Measurements from ENCODE around the gene GPR55. TPM values are rescaled to one million over a fixed set of nuclear protein-coding genes. Genes with fewer than 3 reads are reported as not detected.

GPR55 gene
- total and polyA plus RNA-seq, 10 of the 15 experiments (the other 5 are each of a cell fraction or from before 2014, with no cell fraction given): 2.1 to 30.1 (median 16.2) TPM

- ChIA-PET CTCF (interaction anchor here (0.5 to 16.2 kb wide), 16 partner anchors 10 to 125 kb away, joined by 3 to 315 read pairs (median 6); partner anchors contain the start of gene ITM2C), RAD21 (ENCODE audit: unreplicated experiment) (interaction anchor here (0.9 to 11.2 kb wide), 13 partner anchors 10 to 125 kb away, joined by 3 to 261 read pairs (median 8); no protein-coding TSS in a partner anchor), POLR2A (interaction anchor here (0.6 to 9.7 kb wide), 4 partner anchors 13 to 860 kb away, joined by 5 to 117 read pairs (median 50); no protein-coding TSS in a partner anchor), SMC1A (ENCODE audit: uncharacterized antibody, unreplicated experiment) (interaction anchor here (0.6 to 16.5 kb wide), 9 partner anchors 11 to 130 kb away, joined by 3 to 248 read pairs (median 15); no protein-coding TSS in a partner anchor)
- Histone ChIP-seq H3K4me3 (no peak overlapping the region), H3K4me2 (ENCODE audit: control insufficient read depth, insufficient read depth) (no peak overlapping the region), H3K4me1 (ENCODE audit: control insufficient read depth, insufficient read depth, low read length) (peaks cover 35% of the 10 kb centered on the region), H3K36me3 (ENCODE audit: control insufficient read depth in 2 of 2, insufficient read depth in 2 of 2, low read length in 1 of 2) (no peaks in the 10 kb centered on the region), H4K20me1 (ENCODE audit: control insufficient read depth, insufficient read depth) (no peaks in the 10 kb centered on the region), H3K27me3 (replicated peaks in 1 of 2; ENCODE audit: control insufficient read depth in 2 of 2, insufficient read depth in 2 of 2, low read length in 1 of 2) (no peaks in the 10 kb centered on the region), H3K79me2 (ENCODE audit: control insufficient read depth, insufficient read depth, low read length) (peaks cover 27% of the 10 kb centered on the region), H3K9me3 (replicated peaks; ENCODE audit: control insufficient read depth, insufficient read depth, low read length) (no peaks in the 10 kb centered on the region), H2AFZ (ENCODE audit: control insufficient read depth, low read depth, low read length) (no peak overlapping the region), H3K27ac (ENCODE audit: control insufficient read depth, insufficient read depth) (peak overlapping the region; percentile 1; the same call in 1 of the 2 replicates), H3K9ac (ENCODE audit: control insufficient read depth, insufficient read depth, low read length) (no peak overlapping the region)
- ATAC-seq (no peak), FAIRE-seq (no peak), DNase-seq (ENCODE audit: low read depth, low spot score) (no peak)
- no TSS peak for BruUV-seq (replicated peaks)
- 87% methylated on average over 14 of the region's 14 CpGs for WGBS (ENCODE audit: insufficient coverage, insufficient replicate concordance, low lambda C conversion rate, missing lambda C conversion rate)
- intact Hi-C loops (cut with micrococcal nuclease; ENCODE audit: unreplicated experiment): no loop called here
- in situ Hi-C loops (cut with MboI): loop anchor here (10.0 kb wide), 1 partner anchor 57 kb away; no protein-coding TSS in a partner anchor
- no peak for TF ChIP-seq KLF5 (IDR thresholded peaks at IDR 0.05; ENCODE audit: partially characterized antibody)
- TF ChIP-seq E4F1 (IDR thresholded peaks at IDR 0.05; ENCODE audit: borderline replicate concordance, partially characterized antibody): no peak
- TF ChIP-seq PRDM15 (CRISPR knock-in tag; IDR thresholded peaks at IDR 0.05): no peak
- no peak for TF ChIP-seq CEBPZ (IDR thresholded peaks at IDR 0.05; ENCODE audit: low read depth, low read length)
- TF ChIP-seq SRF (IDR thresholded peaks at IDR 0.05; ENCODE audit: low read depth in 2 of 2, low read length in 2 of 2): no peak
- TF ChIP-seq CTCF (IDR thresholded peaks at IDR 0.05 in 2 of 3, conservative IDR thresholded peaks at IDR 0.05 in 1 of 3; ENCODE audit: control insufficient read depth in 2 of 3, extremely low read depth in 1 of 3, insufficient read depth in 1 of 3, low read depth in 3 of 3, low read length in 3 of 3): no peak
Observed at GRCh38 chr2:230927711-230928341, 2.8 kb upstream of the GPR55 start.
